Measurements from ENCODE around the gene TMEM164.

The TMEM164 gene

DNA sequence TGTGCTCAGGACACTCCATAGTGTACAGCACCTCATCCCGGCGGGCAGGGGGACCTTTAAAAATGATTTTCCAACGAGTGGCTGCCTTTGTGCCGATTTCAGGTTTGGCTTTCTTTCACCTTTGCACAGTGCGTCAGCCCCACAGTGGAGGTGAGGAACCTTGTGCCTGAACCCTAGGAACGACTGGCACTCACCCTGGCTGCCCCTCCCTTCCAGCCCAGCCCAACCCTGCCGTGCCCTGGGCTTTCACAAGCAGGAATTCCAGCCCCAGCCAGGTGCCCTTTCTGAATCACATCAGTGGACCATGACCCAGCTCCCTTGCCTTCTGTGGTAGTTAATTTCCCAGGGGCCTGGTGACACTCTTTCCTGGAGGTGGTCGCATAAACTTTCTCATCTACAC, 1.3 kb downstream of the TMEM164 start:
- DNase-seq = no peak

- no peak for DNase-seq
Observed at GRCh38 chrX:110004731-110005369, 1.9 kb downstream of the TMEM164 start.

- no peak for DNase-seq
Observed at GRCh38 chrX:110006161-110006560, 3.2 kb downstream of the TMEM164 start.

- no peak for DNase-seq
Observed at GRCh38 chrX:110006821-110007375, 4.0 kb downstream of the TMEM164 start.

GRCh38 chrX:110008011-110008635, 5.2 kb downstream of the TMEM164 start:
- no peak for DNase-seq

DNA sequence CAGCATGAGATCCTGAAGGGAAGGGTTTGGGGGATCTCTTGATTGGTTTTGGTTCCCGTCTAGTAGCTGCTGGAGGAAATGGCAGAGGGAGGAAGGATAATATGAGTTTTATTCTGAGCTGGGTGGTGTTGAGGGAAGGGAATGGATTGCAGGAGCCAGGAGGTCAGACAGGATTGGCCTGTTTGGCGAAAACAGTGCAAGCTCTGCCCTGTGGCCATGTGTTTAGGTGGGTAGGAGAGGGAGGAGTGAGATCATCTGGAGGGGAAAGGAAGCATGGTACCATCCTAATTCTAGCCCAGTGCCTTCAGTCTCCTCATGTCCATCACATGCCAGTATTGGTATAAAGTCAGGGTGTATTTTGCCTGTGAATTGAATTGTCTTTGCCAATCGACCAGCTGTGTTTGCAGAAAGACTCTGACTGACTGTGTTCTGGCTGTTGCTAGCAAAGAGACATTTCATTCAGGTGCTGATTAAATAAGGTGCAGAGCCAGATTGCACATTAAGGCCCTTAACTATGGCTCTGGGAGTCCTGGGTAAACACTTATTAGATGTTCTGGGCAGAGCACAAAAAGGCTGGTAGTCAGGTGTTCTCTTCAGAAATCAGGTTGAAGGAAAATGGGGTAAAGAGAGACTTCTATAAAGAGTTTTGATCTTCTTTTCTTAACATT, 10.0 kb downstream of the TMEM164 start:
- DNase-seq = no peak

DNA sequence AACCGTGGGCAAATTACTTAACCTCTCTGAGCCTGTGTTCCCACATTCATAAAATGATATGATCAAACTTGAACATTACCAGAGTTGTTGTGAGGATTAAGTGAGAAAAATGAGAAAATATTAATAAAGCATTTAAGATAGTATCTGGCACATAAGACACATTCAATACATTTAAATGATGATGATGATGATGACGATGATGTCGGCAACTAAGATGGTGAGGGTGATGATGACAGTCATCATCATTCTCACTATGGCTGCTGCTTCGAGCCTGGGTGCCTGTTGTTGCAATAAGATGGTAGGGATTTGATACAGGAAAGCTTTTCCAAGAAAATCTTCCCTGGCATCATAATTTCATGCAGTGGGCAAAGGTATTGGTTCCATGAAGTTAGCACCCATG, 11.1 kb downstream of the TMEM164 start:
- DNase-seq = no peak

GRCh38 chrX:110015032-110015431, 12.1 kb downstream of the TMEM164 start:
- DNase-seq = no peak

GRCh38 chrX:110015915-110016314, 13.0 kb downstream of the TMEM164 start:
- no peak for DNase-seq

GRCh38 chrX:110020536-110020935, 17.6 kb downstream of the TMEM164 start:
- no peak for DNase-seq

GRCh38 chrX:110021258-110022022, 18.5 kb downstream of the TMEM164 start:
- DNase-seq = no peak

DNA sequence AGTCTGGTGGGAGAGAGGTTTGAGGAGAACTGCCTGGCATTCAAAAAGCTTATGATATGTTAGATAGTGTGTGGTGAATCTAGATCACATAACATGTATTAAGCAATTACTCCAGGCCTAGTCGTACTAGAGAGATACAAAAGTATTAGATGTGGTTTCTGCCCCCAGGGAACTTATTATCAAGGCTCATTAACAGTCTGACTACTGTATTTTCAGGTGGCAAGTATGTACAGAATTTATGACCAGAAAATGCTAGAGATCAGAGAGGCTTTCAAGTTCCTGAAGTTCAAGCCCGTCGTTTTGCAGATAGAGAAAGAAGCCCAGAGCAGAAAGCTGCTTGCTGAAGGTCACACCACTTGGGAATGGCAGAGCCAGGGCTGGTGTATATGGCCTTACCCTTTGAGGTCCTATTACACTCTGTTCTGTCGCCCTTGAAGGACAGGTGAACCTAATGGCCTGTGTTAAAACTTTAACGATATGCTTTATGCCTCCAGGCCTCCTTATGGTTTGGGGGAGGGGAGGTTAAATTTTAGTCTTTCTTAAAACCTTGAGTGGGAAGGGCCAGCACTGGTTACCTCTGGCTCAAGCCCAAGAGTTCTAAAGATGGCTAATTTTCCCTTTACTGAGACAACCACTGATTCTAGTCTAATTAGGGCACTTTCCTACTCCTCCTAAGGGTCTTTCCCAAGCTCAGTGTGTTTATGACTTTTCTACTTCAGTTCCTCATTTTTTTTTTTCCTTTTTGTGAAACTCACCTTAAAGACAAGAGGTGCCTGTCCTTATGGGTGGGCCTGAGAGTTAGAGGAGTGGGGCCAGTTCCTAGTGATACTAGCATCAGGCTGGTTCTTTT, 19.9 kb downstream of the TMEM164 start:
- no peak for DNase-seq

DNA sequence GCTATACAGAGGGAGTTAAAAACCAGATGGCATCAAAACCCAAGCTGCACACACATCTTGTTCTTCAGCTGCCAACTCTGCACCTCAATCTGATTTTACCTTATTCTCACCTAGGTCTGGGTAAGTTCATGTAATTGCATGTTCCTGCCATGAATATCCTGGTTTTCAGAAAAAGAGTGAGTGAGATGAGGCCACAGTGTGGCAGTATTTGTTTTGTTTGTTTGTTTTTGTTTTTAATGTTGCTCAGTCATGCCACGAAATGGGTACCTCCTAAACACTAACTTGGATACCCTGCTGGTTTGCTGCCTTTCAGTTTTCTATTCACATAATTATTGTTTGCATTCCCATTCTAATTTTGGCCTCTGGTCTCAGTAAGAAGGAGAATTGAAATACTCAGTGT, 22.5 kb downstream of the TMEM164 start:
- no peak for DNase-seq

- no peak for DNase-seq
Observed at GRCh38 chrX:110026099-110026844, 23.4 kb downstream of the TMEM164 start.

DNA sequence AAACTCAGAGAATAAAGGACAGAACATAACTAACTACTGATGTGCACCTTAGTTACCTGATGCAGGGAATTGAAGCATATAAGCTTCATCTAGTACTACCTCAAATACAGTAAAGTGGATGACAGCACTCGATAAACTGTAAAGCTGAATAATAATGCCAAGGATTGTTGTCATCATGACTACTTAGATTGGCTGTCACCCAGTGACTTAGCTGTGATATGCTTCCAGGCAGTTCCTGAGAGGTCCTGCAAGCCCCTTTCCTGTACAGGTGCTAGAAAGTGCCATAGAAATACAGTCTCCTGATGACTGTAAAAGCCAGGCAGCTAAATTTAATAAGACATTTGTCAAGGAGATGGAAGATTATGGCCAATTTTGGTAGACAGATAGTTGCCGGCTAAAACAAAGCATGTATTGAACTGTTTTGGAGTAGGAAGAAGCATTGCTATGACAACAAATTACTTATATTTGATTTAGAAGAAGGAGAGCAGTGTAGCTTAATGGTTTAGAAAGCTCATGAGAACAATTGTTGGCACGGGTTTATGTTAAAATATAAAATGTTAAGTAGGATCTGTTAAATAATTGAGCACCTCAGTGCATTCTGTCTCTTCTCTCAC, 29.7 kb downstream of the TMEM164 start:
- no peak for DNase-seq

GRCh38 chrX:110034036-110034435, 31.1 kb downstream of the TMEM164 start:
- DNase-seq = no peak

GRCh38 chrX:110036162-110037033, 33.5 kb downstream of the TMEM164 start:
- no peak for DNase-seq

GRCh38 chrX:110037178-110037577, 34.3 kb downstream of the TMEM164 start:
- DNase-seq = no peak

DNA sequence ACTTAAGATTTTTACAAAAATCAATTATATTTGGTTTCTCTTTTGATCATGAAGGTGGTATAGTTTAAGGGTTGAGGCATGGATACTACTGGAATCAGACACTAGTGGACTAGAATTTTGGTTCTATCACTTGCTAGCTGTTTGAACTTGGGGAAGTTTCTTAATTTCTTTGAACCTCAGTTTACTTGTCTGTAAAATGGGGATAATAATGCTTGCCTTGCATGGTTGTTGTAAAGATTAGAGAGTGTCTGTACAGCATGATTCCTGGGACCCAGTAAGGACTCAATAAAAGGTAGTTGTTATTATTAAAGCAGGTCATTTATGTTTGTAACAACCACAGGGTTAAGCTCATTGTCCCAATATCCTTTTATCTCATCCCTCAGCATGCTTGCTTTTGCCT, 36.0 kb downstream of the TMEM164 start:
- no peak for DNase-seq

DNA sequence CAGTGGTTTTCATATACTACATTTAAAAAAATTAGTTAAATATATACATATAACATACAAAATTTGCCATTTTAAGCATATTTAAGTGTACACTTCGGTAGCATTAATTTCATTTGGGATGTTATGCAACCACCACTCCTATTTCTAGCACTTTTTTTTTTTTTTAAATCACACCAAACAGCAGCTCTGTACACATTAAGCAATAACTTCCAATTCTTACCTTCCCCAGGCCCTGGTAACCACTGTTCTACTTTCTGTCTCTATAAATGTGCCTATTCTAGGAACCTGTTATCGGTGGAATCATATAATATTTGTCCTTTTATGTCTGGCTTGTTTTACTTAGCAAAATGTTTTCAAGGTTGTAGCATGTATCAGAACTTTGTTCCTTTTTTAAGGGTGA, 39.1 kb downstream of the TMEM164 start:
- DNase-seq = no peak

Data from CD4-positive, alpha-beta T cell treated with Interleukin-1 beta for 1 hour (primary cell).